COLO668 (cell line): Measurements from ENCODE around the gene SRSF4.

Experiments
- DNase-seq: peaks from one replicate; lab custom pipeline; 2025; ENCODE audit not compliant: unreplicated experiment; lab: John Stamatoyannopoulos, UW

SRSF4 gene

DNA sequence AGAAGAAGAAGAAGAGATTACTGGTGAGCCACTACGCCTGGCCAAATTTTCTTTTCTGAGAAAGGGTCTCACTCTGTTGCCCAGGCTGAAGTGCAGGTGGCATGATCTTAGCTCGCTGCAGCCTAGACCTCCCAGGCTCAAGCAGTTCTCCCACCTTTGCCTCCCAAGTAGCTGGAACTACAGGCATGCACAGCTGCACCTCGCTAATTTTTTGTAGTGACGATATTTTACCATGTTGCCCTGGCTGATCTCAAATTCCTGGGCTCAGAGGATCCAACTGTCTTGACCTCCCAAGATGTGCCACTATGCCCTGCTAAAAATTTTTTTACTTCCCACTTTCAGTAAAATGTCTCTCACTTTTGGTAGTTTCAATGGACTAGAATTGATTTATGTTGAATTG is 82.4 kb downstream of the SRSF4 start:
- DNase-seq: no peak
